GM23338 (cell line): Measurements from ENCODE around the gene ELANE. TPM values are rescaled to one million over a fixed set of nuclear protein-coding genes. Genes with fewer than 3 reads are reported as not detected.

ENCODE experiments used
- ATAC-seq: fragments of 200-7000 bp; cut with Tn5 transposase; 3 replicates; pipeline ENCODE4 v1.9.1; 2020
- DNase-seq: peaks from one replicate; pipeline ENCODE4 v3.0.0-alpha.2; 2015; ENCODE audit warnings: low spot score
- H2AFZ ChIP-seq: fragments of 200-600 bp; sonication (generic); 2 replicates; pipeline ENCODE4 v1.8.0; 2016; ENCODE audit warnings: antibody characterized with exemption, mild to moderate bottlenecking, moderate library complexity
- H3F3A ChIP-seq: fragments of 200-600 bp; sonication (generic); replicated peaks from 2 replicates; pipeline ENCODE4 v1.8.0; 2017; ENCODE audit warnings: antibody characterized with exemption, mixed run types, low read depth
- H3K27ac ChIP-seq: fragments of 200-600 bp; sonication (generic); 2 replicates; pipeline ENCODE4 v1.6.1; 2016; ENCODE audit warnings: low read depth
- H3K27me3 ChIP-seq: fragments of 200-600 bp; sonication (generic); 2 replicates; pipeline ENCODE4 v1.8.0; 2016; ENCODE audit warnings: mild to moderate bottlenecking, mixed run types, moderate library complexity; ENCODE audit not compliant: insufficient read depth
- H3K36me3 ChIP-seq: fragments of 200-600 bp; sonication (generic); 2 replicates; pipeline ENCODE4 v1.8.0; 2016; ENCODE audit warnings: mild to moderate bottlenecking; ENCODE audit not compliant: insufficient read depth
- H3K4me1 ChIP-seq: fragments of 200-600 bp; sonication (generic); 2 replicates; pipeline ENCODE4 v1.8.0; 2016; ENCODE audit warnings: mild to moderate bottlenecking, moderate library complexity; ENCODE audit not compliant: insufficient read depth
- H3K4me2 ChIP-seq: fragments of 200-600 bp; sonication (generic); 2 replicates; pipeline ENCODE4 v1.7.1; 2017; ENCODE audit warnings: mixed run types
- H3K4me3 ChIP-seq: fragments of 200-600 bp; sonication (generic); 2 replicates; pipeline ENCODE4 v1.6.1; 2016; ENCODE audit warnings: mixed run types
- H3K79me2 ChIP-seq: fragments of 200-600 bp; sonication (generic); replicated peaks from 2 replicates; pipeline ENCODE4 v1.8.0; 2017; ENCODE audit warnings: mild to moderate bottlenecking; ENCODE audit not compliant: insufficient read depth
- H3K9me2 ChIP-seq: fragments of 200-600 bp; sonication (generic); 2 replicates; pipeline ENCODE4 v1.8.0; 2017; ENCODE audit not compliant: insufficient read depth
- H4K20me1 ChIP-seq: fragments of 200-600 bp; sonication (generic); replicated peaks from 2 replicates; pipeline ENCODE4 v1.8.0; 2017; ENCODE audit warnings: mild to moderate bottlenecking; ENCODE audit not compliant: insufficient read depth
- H3K27ac Mint-ChIP-seq: 2 replicates; pipeline ENCODE4 v1.8.0; 2020; ENCODE audit warnings: inconsistent platforms, mild to moderate bottlenecking, moderate library complexity, mixed read lengths
- H3K27me3 Mint-ChIP-seq: 3 replicates; pipeline ENCODE4 v1.8.0; 2022; ENCODE audit warnings: low read depth, mild to moderate bottlenecking, moderate library complexity, mixed read lengths, inconsistent platforms; ENCODE audit not compliant: insufficient read depth, poor library complexity
- H3K36me3 Mint-ChIP-seq: 3 replicates; pipeline ENCODE4 v1.8.0; 2021; ENCODE audit warnings: low read depth, mild to moderate bottlenecking, inconsistent platforms, moderate library complexity, mixed read lengths
- H3K4me1 Mint-ChIP-seq: 3 replicates; pipeline ENCODE4 v1.8.0; 2020; ENCODE audit warnings: mild to moderate bottlenecking, inconsistent platforms, mixed read lengths
- H3K4me3 Mint-ChIP-seq: 3 replicates; pipeline ENCODE4 v1.8.0; 2021; ENCODE audit warnings: moderate library complexity, mild to moderate bottlenecking, inconsistent platforms, mixed read lengths
- H3K9me3 Mint-ChIP-seq: 3 replicates; pipeline ENCODE4 v1.8.0; 2020; ENCODE audit warnings: moderate library complexity, mild to moderate bottlenecking, inconsistent platforms, mixed read lengths
- CREB1 ChIP-seq: fragments of 250-450 bp; sonication (Bioruptor Pico); IDR thresholded peaks from 2 replicates; pipeline ENCODE4 v1.5.0; 2020; ENCODE audit warnings: low read depth, mild to moderate bottlenecking, moderate library complexity
- CTCF ChIP-seq, 2 experiments: fragments of 200-600 bp in 1 of 2; sonication (generic) in 1 of 2; conservative IDR thresholded peaks; 2 replicates each; pipeline versions ENCODE4 v1.5.1 to v1.6.1; 2016 to 2017; ENCODE audit warnings: antibody characterized with exemption in 2 of 2, low read depth in 2 of 2, mild to moderate bottlenecking in 2 of 2, moderate library complexity in 1 of 2
- ETS1 ChIP-seq: IDR thresholded peaks from 2 replicates; pipeline ENCODE4 v1.6.1; 2016; ENCODE audit warnings: antibody characterized with exemption
- EZH2 ChIP-seq: fragments of 200-600 bp; sonication (generic); IDR thresholded peaks from one replicate; pipeline ENCODE4 v1.8.0; 2017; ENCODE audit warnings: antibody characterized with exemption, mild to moderate bottlenecking, low read depth; ENCODE audit not compliant: unreplicated experiment
- REST ChIP-seq: IDR thresholded peaks from one replicate; pipeline ENCODE4 v1.6.1; 2018; ENCODE audit warnings: antibody characterized with exemption; ENCODE audit not compliant: unreplicated experiment
- ZNF331 ChIP-seq: fragments of 250-450 bp; sonication (Bioruptor Pico); IDR thresholded peaks from 2 replicates; pipeline ENCODE4 v1.5.0; 2020; ENCODE audit warnings: low read depth, mild to moderate bottlenecking, moderate library complexity
- polyA plus RNA-seq: library from polyadenylated mRNA; unstranded; fragments of >200 nt; fragmentation: Nextera tagmentation; extraction: Ambion mirVana; gene quantifications from 2 replicates; pipeline ENCODE4 v1.2.1, GENCODE V29; 2016
- total RNA-seq: library from RNA; depleted of rRNA; stranded (reverse); fragments of >200 nt; shearing (Covaris generic); gene quantifications from 2 replicates; pipeline ENCODE4 v1.2.3, GENCODE V29; 2014

ELANE gene
- total and polyA plus RNA-seq, 2 experiments from 2014 or later: not detected

- Histone ChIP-seq H3F3A (peaks cover 74% of the 10 kb centered on the region), H3K79me2 (peaks cover 73% of the 10 kb centered on the region), H2AFZ (no peak overlapping the region), H3K27ac (peak overlapping the region; percentile 55; the same call in 1 of the 2 replicates), H3K9me2 (no peaks in the 10 kb centered on the region), H3K4me2 (no peak overlapping the region), H3K27me3 (no peaks in the 10 kb centered on the region), H3K36me3 (peaks cover 42% of the 10 kb centered on the region), H3K4me1 (peaks cover 12% of the 10 kb centered on the region), H3K4me3 (no peak overlapping the region), H4K20me1 (peaks cover 65% of the 10 kb centered on the region)
- no peak for TF ChIP-seq ETS1
- TF ChIP-seq ZNF331 (CRISPR knock-in tag): no peak
- no peak for TF ChIP-seq EZH2
- TF ChIP-seq CREB1 (CRISPR knock-in tag): no peak
- ATAC-seq: peak; percentile 18
- Mint-ChIP-seq H3K4me1 (peaks cover 24% of the 10 kb centered on the region), H3K27ac (no peak overlapping the region), H3K27me3 (peaks cover 28% of the 10 kb centered on the region), H3K4me3 (no peak overlapping the region), H3K36me3 (peaks cover 84% of the 10 kb centered on the region), H3K9me3 (no peaks in the 10 kb centered on the region)
- DNase-seq: peak; percentile 43
These were observed 46.2 kb upstream of the ELANE start for GRCh38 chr19:805600-806550.

- peaks cover 79% of the 10 kb centered on the region for H3F3A ChIP-seq
- H3K4me1 Mint-ChIP-seq: peaks cover 18% of the 10 kb centered on the region
- H3K9me3 Mint-ChIP-seq: no peaks in the 10 kb centered on the region
- H3K27me3 Mint-ChIP-seq: peaks cover 35% of the 10 kb centered on the region
- H3K4me3 Mint-ChIP-seq: no peak overlapping the region; the same call in 2 of the 3 replicates
- TF ChIP-seq CTCF (conservative IDR thresholded peaks at IDR 0.05; ENCODE audit: low read depth in 2 of 2): peak in 1 of 2 experiments; percentile 18; a peak in 1 of 4 replicates
- TF ChIP-seq REST: no peak
- peaks cover 83% of the 10 kb centered on the region for H3K36me3 Mint-ChIP-seq
- H2AFZ ChIP-seq: no peak overlapping the region
- no peaks in the 10 kb centered on the region for H3K9me2 ChIP-seq
- peaks cover 47% of the 10 kb centered on the region for H3K36me3 ChIP-seq
- peaks cover 59% of the 10 kb centered on the region for H4K20me1 ChIP-seq
- H3K27ac Mint-ChIP-seq: no peak overlapping the region
- H3K79me2 ChIP-seq: peaks cover 62% of the 10 kb centered on the region
- H3K4me3 ChIP-seq: no peak overlapping the region
- DNase-seq (peak; percentile 25), ATAC-seq (no peak)
- peak overlapping the region; percentile 70 for H3K27ac ChIP-seq
- H3K27me3 ChIP-seq: no peaks in the 10 kb centered on the region
- peaks cover 2% of the 10 kb centered on the region; the same call in 1 of the 2 replicates for H3K4me1 ChIP-seq
- H3K4me2 ChIP-seq: no peak overlapping the region
These were observed 45.2 kb upstream of the ELANE start for GRCh38 chr19:806815-807421.
